ENCODE results near the gene TDP2.

GRCh38 chr6:24692003-24692402, 25.3 kb upstream of the TDP2 start:
- TF ChIP-seq, protein P1, sequence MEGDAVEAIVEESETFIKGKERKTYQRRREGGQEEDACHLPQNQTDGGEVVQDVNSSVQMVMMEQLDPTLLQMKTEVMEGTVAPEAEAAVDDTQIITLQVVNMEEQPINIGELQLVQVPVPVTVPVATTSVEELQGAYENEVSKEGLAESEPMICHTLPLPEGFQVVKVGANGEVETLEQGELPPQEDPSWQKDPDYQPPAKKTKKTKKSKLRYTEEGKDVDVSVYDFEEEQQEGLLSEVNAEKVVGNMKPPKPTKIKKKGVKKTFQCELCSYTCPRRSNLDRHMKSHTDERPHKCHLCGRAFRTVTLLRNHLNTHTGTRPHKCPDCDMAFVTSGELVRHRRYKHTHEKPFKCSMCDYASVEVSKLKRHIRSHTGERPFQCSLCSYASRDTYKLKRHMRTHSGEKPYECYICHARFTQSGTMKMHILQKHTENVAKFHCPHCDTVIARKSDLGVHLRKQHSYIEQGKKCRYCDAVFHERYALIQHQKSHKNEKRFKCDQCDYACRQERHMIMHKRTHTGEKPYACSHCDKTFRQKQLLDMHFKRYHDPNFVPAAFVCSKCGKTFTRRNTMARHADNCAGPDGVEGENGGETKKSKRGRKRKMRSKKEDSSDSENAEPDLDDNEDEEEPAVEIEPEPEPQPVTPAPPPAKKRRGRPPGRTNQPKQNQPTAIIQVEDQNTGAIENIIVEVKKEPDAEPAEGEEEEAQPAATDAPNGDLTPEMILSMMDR (IDR thresholded peaks at IDR 0.05): no peak
- no peak for TF ChIP-seq POLR2A (IDR thresholded peaks at IDR 0.05)
